ENCODE results near the gene MXD3.

The MXD3 gene

DNA sequence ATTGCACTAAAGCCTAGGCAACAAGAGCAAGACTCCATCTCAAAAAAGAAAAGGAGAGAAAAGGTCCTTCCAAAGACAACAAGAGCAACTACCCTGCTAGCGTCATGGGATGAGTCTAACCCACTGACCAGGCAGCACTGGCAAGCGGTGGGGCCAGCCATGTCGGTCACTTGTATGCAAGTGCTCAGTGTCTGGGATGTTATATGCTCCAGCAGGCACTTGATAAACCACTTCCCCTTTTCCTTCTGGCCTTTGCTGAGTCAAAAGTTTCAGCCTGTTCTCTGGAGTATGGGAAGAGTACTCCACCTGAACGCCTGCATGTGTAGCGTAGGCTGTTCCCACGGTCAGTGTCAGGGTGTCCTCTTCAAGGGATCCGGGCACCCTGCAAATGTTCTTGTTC is 9.2 kb upstream of the MXD3 start (continued):
- TF ChIP-seq, protein P1, sequence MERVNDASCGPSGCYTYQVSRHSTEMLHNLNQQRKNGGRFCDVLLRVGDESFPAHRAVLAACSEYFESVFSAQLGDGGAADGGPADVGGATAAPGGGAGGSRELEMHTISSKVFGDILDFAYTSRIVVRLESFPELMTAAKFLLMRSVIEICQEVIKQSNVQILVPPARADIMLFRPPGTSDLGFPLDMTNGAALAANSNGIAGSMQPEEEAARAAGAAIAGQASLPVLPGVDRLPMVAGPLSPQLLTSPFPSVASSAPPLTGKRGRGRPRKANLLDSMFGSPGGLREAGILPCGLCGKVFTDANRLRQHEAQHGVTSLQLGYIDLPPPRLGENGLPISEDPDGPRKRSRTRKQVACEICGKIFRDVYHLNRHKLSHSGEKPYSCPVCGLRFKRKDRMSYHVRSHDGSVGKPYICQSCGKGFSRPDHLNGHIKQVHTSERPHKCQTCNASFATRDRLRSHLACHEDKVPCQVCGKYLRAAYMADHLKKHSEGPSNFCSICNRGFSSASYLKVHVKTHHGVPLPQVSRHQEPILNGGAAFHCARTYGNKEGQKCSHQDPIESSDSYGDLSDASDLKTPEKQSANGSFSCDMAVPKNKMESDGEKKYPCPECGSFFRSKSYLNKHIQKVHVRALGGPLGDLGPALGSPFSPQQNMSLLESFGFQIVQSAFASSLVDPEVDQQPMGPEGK (tag by site-specific recombination; IDR thresholded peaks at IDR 0.05): no peak
- TF ChIP-seq HOXC10 (CRISPR knock-in tag; IDR thresholded peaks at IDR 0.05) (no peak), ZIC2 (tag by site-specific recombination; IDR thresholded peaks at IDR 0.05) (no peak), ZNF26 (tag by site-specific recombination; IDR thresholded peaks at IDR 0.05) (no peak)

- Histone ChIP-seq H3K4me1 (ENCODE audit: control insufficient read depth, insufficient read depth, low read length) (no peaks in the 10 kb centered on the region), H3K27ac (ENCODE audit: extremely low read depth, low read depth, low read length) (no peak overlapping the region), H3K4me3 (ENCODE audit: low read depth, low read length) (no peak overlapping the region), H3K9me3 (ENCODE audit: control insufficient read depth, insufficient read depth, low read depth, low read length) (no peaks in the 10 kb centered on the region), H3K36me3 (ENCODE audit: control insufficient read depth in 2 of 2, insufficient read depth in 1 of 2, low read length in 2 of 2) (peaks cover 0 to 12% of the 10 kb centered on the region in 2 experiments; a peak in 1 of 3 replicates)
- TF ChIP-seq ZNF311 (tag by site-specific recombination; IDR thresholded peaks at IDR 0.05; ENCODE audit: borderline replicate concordance) (no peak), ZNF555 (tag by site-specific recombination; conservative IDR thresholded peaks at IDR 0.05) (no peak), IKZF3 (tag by site-specific recombination; IDR thresholded peaks at IDR 0.05) (no peak), ZNF266 (tag by site-specific recombination; IDR thresholded peaks at IDR 0.05; ENCODE audit: low read depth) (no peak), ZSCAN16 (tag by site-specific recombination; IDR thresholded peaks at IDR 0.05) (no peak), ZNF175 (tag by site-specific recombination; IDR thresholded peaks at IDR 0.05) (no peak)
- TF ChIP-seq, protein P2, sequence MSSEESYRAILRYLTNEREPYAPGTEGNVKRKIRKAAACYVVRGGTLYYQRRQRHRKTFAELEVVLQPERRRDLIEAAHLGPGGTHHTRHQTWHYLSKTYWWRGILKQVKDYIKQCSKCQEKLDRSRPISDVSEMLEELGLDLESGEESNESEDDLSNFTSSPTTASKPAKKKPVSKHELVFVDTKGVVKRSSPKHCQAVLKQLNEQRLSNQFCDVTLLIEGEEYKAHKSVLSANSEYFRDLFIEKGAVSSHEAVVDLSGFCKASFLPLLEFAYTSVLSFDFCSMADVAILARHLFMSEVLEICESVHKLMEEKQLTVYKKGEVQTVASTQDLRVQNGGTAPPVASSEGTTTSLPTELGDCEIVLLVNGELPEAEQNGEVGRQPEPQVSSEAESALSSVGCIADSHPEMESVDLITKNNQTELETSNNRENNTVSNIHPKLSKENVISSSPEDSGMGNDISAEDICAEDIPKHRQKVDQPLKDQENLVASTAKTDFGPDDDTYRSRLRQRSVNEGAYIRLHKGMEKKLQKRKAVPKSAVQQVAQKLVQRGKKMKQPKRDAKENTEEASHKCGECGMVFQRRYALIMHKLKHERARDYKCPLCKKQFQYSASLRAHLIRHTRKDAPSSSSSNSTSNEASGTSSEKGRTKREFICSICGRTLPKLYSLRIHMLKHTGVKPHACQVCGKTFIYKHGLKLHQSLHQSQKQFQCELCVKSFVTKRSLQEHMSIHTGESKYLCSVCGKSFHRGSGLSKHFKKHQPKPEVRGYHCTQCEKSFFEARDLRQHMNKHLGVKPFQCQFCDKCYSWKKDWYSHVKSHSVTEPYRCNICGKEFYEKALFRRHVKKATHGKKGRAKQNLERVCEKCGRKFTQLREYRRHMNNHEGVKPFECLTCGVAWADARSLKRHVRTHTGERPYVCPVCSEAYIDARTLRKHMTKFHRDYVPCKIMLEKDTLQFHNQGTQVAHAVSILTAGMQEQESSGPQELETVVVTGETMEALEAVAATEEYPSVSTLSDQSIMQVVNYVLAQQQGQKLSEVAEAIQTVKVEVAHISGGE (tag by site-specific recombination; conservative IDR thresholded peaks at IDR 0.05; ENCODE audit: low read depth): no peak
- TF ChIP-seq, protein P3, sequence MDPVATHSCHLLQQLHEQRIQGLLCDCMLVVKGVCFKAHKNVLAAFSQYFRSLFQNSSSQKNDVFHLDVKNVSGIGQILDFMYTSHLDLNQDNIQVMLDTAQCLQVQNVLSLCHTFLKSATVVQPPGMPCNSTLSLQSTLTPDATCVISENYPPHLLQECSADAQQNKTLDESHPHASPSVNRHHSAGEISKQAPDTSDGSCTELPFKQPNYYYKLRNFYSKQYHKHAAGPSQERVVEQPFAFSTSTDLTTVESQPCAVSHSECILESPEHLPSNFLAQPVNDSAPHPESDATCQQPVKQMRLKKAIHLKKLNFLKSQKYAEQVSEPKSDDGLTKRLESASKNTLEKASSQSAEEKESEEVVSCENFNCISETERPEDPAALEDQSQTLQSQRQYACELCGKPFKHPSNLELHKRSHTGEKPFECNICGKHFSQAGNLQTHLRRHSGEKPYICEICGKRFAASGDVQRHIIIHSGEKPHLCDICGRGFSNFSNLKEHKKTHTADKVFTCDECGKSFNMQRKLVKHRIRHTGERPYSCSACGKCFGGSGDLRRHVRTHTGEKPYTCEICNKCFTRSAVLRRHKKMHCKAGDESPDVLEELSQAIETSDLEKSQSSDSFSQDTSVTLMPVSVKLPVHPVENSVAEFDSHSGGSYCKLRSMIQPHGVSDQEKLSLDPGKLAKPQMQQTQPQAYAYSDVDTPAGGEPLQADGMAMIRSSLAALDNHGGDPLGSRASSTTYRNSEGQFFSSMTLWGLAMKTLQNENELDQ (tag by site-specific recombination; IDR thresholded peaks at IDR 0.05; ENCODE audit: low read depth): no peak
- ChIA-PET POLR2A (interaction anchor here (0.5 to 1.2 kb wide), 2 partner anchors 17 to 177 kb away, joined by 3 to 4 read pairs; partner anchors contain the start of genes PDLIM7, PRELID1 and RAB24), CTCF (interaction anchor here (0.6 to 2.7 kb wide), 8 partner anchors 8 to 155 kb away, joined by 3 to 23 read pairs (median 4); no protein-coding TSS in a partner anchor)
Measured at GRCh38 chr5:177319913-177320588, 8.4 kb upstream of the MXD3 start.
